GM12874 (cell line): Measurements from ENCODE around the gene ARFGEF2.
A peak's percentile ranks its signal among the peaks of the same experiment; 100 is the strongest.

Experiments
- TF ChIP-seq, protein P1 (sequence below): IDR thresholded peaks from 2 replicates; pipeline ENCODE4 v1.5.1; 2011; ENCODE audit warnings: low read depth, mild to moderate bottlenecking, control low read depth, low read length, moderate library complexity; ENCODE audit not compliant: insufficient read depth

The ARFGEF2 gene

DNA sequence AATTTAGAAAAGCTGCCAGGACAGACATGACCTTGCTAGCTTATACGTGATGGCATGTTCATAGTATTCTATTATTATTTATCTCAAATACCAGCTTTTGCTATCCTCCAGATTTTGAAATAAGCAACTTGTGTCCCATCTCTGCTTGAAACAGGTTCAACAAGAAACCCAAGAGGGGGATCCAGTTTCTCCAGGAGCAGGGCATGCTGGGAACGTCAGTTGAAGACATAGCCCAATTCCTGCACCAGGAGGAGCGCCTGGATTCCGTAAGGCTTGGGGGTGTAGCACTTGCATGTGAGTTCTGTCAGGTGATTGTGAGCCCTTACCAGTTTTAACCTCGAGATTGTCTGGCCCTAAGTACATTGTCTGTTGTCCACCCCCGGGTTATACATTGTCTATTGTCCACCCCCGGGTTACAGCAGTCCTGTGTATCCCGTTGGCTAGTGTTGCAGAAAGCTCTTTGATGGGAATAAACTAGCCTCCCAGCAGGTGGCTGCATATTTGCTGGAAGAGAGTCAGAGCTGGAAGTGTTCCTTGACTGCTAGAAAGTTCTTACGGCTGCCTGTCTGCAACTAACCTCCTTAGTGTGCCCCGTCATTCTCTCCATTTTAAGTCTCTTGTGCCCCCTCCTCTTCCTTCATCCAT is 63.2 kb downstream of the ARFGEF2 start:
- TF ChIP-seq, protein P1, sequence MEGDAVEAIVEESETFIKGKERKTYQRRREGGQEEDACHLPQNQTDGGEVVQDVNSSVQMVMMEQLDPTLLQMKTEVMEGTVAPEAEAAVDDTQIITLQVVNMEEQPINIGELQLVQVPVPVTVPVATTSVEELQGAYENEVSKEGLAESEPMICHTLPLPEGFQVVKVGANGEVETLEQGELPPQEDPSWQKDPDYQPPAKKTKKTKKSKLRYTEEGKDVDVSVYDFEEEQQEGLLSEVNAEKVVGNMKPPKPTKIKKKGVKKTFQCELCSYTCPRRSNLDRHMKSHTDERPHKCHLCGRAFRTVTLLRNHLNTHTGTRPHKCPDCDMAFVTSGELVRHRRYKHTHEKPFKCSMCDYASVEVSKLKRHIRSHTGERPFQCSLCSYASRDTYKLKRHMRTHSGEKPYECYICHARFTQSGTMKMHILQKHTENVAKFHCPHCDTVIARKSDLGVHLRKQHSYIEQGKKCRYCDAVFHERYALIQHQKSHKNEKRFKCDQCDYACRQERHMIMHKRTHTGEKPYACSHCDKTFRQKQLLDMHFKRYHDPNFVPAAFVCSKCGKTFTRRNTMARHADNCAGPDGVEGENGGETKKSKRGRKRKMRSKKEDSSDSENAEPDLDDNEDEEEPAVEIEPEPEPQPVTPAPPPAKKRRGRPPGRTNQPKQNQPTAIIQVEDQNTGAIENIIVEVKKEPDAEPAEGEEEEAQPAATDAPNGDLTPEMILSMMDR = no peak

DNA sequence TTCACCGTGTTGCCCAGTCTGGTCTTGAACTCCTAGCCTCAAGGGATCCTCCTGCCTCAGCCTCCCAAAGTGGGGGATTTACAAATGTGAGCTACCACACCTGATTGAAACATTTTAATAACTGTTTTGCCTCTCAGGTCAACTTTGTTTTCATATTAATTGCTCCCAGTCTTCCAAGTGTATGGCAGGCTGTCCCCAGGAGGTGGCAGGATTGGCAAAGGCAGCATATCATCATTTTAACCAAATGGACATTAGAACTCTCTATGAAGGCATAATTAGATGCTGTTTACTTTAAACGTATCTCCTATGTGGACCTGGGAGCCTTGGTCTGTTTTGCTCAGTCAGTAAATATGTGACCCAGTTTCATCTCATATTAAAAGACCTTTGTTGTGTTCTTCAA is 65.4 kb downstream of the ARFGEF2 start:
- TF ChIP-seq, protein P1 = 0 out of 2 replicates have a peak, but pooled peaks have one; percentile 12

GRCh38 chr20:48990467-48990866 is 69.0 kb downstream of the ARFGEF2 start:
- TF ChIP-seq, protein P1 = no peak

GRCh38 chr20:48995589-48995988 is 74.1 kb downstream of the ARFGEF2 start:
- TF ChIP-seq, protein P1 = no peak

- TF ChIP-seq, protein P1 = no peak
Measured at GRCh38 chr20:48999890-49000870, 78.7 kb downstream of the ARFGEF2 start.

DNA sequence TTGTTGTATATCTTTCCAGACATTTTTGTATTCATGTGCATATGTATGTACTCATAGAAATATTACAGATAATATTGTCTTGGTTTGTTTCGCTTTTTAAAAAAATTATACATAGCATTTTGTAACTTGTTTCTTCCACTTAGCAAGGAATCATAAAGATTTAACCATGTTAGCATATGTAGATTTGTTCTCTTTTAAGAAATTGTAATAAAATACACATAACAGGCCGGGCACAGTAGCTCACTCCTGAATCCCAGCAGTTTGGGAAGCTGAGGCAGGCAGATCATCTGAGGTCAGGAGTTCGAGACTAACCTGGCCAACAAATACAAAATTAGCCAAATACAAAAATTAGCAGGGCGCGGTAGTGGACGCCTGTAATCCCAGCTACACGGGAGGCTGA is 80.2 kb downstream of the ARFGEF2 start:
- TF ChIP-seq, protein P1 = no peak

DNA sequence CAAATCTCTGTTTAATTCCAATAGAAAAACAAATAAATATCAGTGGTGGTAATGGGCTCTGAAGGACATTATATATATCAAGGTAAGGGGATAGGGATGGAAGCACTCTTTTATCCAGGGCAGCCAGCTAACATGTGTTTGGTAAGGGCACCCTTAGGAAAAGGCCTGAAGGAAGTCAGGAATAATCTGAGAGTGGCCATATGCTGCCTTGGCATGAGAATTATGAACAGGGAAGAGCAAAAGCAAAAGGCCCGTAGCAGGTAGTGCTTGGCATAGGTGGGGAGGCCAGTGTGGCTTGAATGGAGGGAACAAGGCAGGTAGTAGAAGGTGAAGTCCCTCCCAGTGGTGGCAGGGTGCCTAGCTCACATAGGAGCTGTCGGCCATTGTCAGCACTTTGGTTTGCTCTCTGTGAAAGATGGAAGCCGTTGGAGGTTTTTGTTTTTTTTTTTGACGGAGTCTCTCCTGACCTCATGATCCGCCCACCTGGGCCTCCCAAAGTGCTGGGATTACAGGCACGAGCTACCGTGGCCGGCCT is 85.0 kb downstream of the ARFGEF2 start:
- TF ChIP-seq, protein P1 = no peak
